Loucy (cell line): ENCODE data around the gene PHF8.

Experiments
- H2AFZ ChIP-seq: fragments of 200-600 bp; sonication (generic); 2 replicates; pipeline ENCODE4 v1.6.0; 2016; ENCODE audit warnings: antibody characterized with exemption, mild to moderate bottlenecking, low read length, moderate library complexity
- H3F3A ChIP-seq: fragments of 200-600 bp; 2 replicates; pipeline ENCODE4 v1.6.0; 2016; ENCODE audit warnings: antibody characterized with exemption, low read depth, mild to moderate bottlenecking
- H3K27me3 ChIP-seq: fragments of 200-600 bp; sonication (generic); 2 replicates; pipeline ENCODE4 v1.6.1; 2014; ENCODE audit warnings: low read length, mild to moderate bottlenecking; ENCODE audit not compliant: insufficient read depth, poor library complexity, severe bottlenecking
- H3K36me3 ChIP-seq: fragments of 200-600 bp; sonication (generic); 2 replicates; pipeline ENCODE4 v1.6.1; 2016; ENCODE audit warnings: low read length; ENCODE audit not compliant: insufficient read depth
- H3K4me1 ChIP-seq: fragments of 200-600 bp; sonication (generic); 2 replicates; pipeline ENCODE4 v1.5.1; 2014; ENCODE audit warnings: low read length, mild to moderate bottlenecking; ENCODE audit not compliant: insufficient read depth, poor library complexity, severe bottlenecking
- H3K4me2 ChIP-seq: fragments of 200-600 bp; sonication (generic); 2 replicates; pipeline ENCODE4 v1.6.0; 2014; ENCODE audit warnings: antibody characterized with exemption, low read length, low read depth, mild to moderate bottlenecking; ENCODE audit not compliant: poor library complexity, severe bottlenecking
- H3K4me3 ChIP-seq: fragments of 200-600 bp; sonication (generic); 2 replicates; pipeline ENCODE4 v1.5.1; 2014; ENCODE audit warnings: low read length, mild to moderate bottlenecking, mixed read lengths; ENCODE audit not compliant: poor library complexity, severe bottlenecking
- H3K79me2 ChIP-seq: fragments of 200-600 bp; sonication (generic); 2 replicates; pipeline ENCODE4 v1.6.1; 2014; ENCODE audit warnings: low read length; ENCODE audit not compliant: insufficient read depth
- H3K9ac ChIP-seq: fragments of 200-600 bp; sonication (generic); 2 replicates; pipeline ENCODE4 v1.6.0; 2014; ENCODE audit warnings: mild to moderate bottlenecking, low read depth, low read length, moderate library complexity; ENCODE audit not compliant: poor library complexity, severe bottlenecking
- H3K9me2 ChIP-seq: fragments of 200-600 bp; sonication (generic); replicated peaks from 2 replicates; pipeline ENCODE4 v1.6.1; 2016; ENCODE audit warnings: low read depth, low read length, mixed read lengths
- H3K9me3 ChIP-seq: fragments of 200-600 bp; sonication (generic); 2 replicates; pipeline ENCODE4 v1.6.1; 2014; ENCODE audit warnings: mild to moderate bottlenecking, antibody characterized with exemption, low read length, low read depth; ENCODE audit not compliant: insufficient read depth
- H4K20me1 ChIP-seq: fragments of 200-600 bp; sonication (generic); 2 replicates; pipeline ENCODE4 v1.6.0; 2014; ENCODE audit warnings: antibody characterized with exemption, low read length, mild to moderate bottlenecking; ENCODE audit not compliant: insufficient read depth, poor library complexity, severe bottlenecking
- CTCF ChIP-seq: fragments of 200-600 bp; sonication (generic); conservative IDR thresholded peaks from 2 replicates; pipeline ENCODE4 v1.5.1; 2014; ENCODE audit warnings: mild to moderate bottlenecking, antibody characterized with exemption, low read length
- EZH2phosphoT487 ChIP-seq: fragments of 200-600 bp; IDR thresholded peaks from 2 replicates; pipeline ENCODE4 v1.6.1; 2018; ENCODE audit warnings: antibody characterized with exemption, mild to moderate bottlenecking, moderate library complexity, borderline replicate concordance

Gene PHF8

GRCh38 chrX:53930515-53931380, 113.5 kb downstream of the PHF8 start:
- Histone ChIP-seq H3K9me3 (no peaks in the 10 kb centered on the region), H3K4me1 (peaks cover 6% of the 10 kb centered on the region), H3F3A (no peaks in the 10 kb centered on the region), H3K79me2 (no peaks in the 10 kb centered on the region), H3K4me2 (no peak overlapping the region), H3K9ac (no peak overlapping the region), H4K20me1 (no peaks in the 10 kb centered on the region), H3K36me3 (no peaks in the 10 kb centered on the region), H3K4me3 (no peak overlapping the region), H3K9me2 (no peaks in the 10 kb centered on the region), H3K27me3 (no peaks in the 10 kb centered on the region), H2AFZ (no peak overlapping the region)
- TF ChIP-seq EZH2phosphoT487 (no peak), CTCF (no peak)

- H3K4me1 ChIP-seq: no peaks in the 10 kb centered on the region
- H3F3A ChIP-seq: no peaks in the 10 kb centered on the region
- H3K4me3 ChIP-seq: no peak overlapping the region
- H3K9me2 ChIP-seq: no peaks in the 10 kb centered on the region
- H3K79me2 ChIP-seq: no peaks in the 10 kb centered on the region
- no peak overlapping the region for H3K4me2 ChIP-seq
- no peaks in the 10 kb centered on the region for H3K9me3 ChIP-seq
- H3K27me3 ChIP-seq: no peaks in the 10 kb centered on the region
- H3K9ac ChIP-seq: no peak overlapping the region
- H4K20me1 ChIP-seq: no peaks in the 10 kb centered on the region
- TF ChIP-seq EZH2phosphoT487 (no peak), CTCF (no peak)
- H3K36me3 ChIP-seq: no peaks in the 10 kb centered on the region
- no peak overlapping the region for H2AFZ ChIP-seq
Measured at GRCh38 chrX:53926030-53926429, 118.2 kb downstream of the PHF8 start.

DNA sequence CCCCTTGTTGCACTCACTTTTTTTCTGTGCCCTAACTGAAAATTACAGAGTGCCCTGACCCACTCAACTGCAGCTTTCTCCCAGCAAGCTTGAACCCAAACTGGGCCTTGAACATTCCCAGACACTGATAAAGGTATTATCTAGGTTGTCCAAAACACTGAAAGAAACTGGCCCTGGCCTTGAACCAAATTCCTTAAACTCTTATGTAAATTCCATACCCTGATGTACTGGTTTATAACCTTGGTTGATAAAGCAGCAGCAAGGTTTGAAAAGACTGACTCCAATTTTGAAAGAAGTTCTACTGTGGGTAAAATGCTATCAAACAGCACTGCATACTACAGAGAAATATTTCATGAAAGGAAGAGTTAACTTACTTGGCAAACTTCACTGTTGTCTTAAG, 125.6 kb downstream of the PHF8 start:
- no peaks in the 10 kb centered on the region for H3K79me2 ChIP-seq
- no peak overlapping the region for H3K9ac ChIP-seq
- no peaks in the 10 kb centered on the region for H3K4me1 ChIP-seq
- no peaks in the 10 kb centered on the region for H3K9me2 ChIP-seq
- H3K4me3 ChIP-seq: no peak overlapping the region
- H3K4me2 ChIP-seq: no peak overlapping the region
- no peaks in the 10 kb centered on the region for H3F3A ChIP-seq
- H2AFZ ChIP-seq: no peak overlapping the region
- no peak for TF ChIP-seq CTCF
- no peak for TF ChIP-seq EZH2phosphoT487
- H3K9me3 ChIP-seq: no peaks in the 10 kb centered on the region
- no peaks in the 10 kb centered on the region for H3K36me3 ChIP-seq
- H3K27me3 ChIP-seq: no peaks in the 10 kb centered on the region
- H4K20me1 ChIP-seq: no peaks in the 10 kb centered on the region
